Stimulated activated CD8-positive, alpha-beta memory T cell treated with anti-CD3 and anti-CD28 coated beads, Interleukin-7, amount 100 ng/mL, for 24 hours (primary cell): Measurements from ENCODE around the gene FAM199X.
"Not testable (repeated sequence)": the region's sequence is repeated elsewhere in the genome, so short reads cannot be mapped to it uniquely, and the experiment has no call there.

Source experiments
- DNase-seq: peaks from one replicate; pipeline ENCODE4 v3.0.0-alpha.2; 2020; ENCODE audit warnings: low read depth

FAM199X gene

DNA sequence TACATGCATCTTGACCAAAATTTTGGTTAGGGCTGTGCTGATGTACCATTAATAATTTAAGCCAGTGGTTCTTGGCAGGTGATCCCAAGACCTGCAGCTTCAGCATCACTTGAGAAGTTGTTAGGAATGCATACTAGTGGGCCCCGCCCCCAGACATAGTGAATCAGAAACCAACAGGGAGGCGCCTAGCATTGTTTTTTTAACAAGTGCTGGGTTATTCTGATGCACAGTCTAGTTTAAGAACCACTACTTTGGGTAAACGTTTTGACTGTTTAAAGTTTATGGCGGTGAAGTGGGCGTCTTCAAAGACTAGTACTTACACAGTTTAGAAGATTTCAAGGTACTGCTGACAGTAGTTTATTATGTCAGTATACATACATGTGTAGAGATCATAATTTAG lies 23.6 kb downstream of the FAM199X start:
- no peak for DNase-seq

DNA sequence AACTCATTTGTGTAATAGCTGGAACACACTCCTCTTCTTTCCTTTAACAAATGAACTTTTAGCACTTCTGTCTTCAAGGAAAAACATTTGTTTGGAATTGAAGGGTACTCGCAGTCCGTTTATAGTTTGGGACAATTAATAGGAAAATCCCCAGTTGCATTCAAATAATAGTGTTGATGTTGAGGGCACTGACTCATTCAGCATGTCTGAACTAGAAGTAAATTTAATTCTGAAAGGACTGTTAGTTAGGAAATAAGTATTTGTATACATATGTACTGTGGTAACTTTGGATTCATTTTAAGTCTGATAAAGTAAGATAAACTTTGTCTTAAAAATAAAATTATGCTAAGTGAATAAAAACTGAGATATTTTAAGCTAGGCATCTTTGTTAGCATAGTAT lies 27.2 kb downstream of the FAM199X start:
- DNase-seq: no peak

DNA sequence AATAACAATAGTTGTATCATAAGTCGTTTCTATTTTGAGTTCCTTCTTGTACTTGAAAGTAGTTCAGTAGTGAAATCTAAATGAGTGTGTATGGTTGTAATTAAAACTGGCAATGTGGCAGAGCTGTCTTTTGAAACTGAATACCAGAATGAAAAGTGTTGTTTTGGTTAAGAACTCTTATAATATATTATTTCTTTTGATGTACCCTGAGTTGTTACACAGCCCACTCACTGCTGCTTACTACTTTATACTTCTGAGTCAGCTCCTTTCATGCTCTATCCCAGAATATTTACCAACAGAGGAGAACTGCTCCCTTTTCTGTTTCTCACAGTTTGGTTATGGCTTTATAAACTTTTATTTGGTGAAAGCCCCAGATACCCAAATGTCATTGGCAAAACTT lies 28.8 kb downstream of the FAM199X start:
- no peak for DNase-seq

DNA sequence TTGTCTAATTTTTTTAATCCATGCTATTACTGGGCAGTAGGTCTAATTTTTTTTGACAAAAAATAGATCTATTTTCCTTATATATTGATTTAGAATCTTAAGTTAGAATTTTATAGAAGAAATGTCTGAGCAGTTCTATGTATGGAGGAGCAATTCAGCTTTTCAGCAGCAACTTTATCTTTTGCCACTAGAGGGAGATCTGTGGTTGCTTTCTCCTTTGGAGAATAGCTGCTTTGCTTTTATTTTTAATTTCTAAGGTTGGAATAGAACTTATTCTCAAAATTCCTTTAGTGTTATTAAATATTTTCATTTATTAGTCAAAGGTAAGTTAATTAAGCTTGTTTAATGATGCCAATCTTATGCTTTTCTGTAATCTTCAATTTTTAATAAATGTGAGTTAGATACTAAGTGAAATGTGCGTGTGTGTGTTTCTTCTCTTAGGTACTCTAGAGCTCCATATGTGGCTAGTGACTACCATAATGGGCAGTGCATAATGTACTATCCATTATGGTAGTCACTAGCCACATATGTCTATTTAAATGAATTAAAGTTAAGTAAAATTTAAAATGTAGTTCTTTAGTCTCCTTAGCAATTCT lies 29.3 kb downstream of the FAM199X start:
- DNase-seq: no peak

DNA sequence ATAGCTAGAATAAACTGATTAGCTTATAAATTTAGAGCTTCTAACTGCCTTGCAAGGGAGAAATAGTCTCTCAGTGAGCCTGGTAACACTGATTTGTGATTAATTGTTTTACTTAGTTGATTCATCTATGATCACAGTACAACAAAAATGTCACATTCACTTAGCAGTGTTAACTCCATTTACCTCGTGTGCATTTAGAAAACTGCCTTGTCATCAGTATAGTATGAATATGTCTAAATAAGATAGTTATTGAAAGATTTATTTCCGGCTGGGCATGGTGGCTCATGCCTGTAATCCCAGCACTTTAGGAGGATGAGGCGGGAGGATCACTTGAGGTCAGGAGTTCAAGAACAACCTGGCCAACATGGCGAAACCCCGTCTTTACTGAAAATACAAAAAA lies 39.3 kb downstream of the FAM199X start:
- DNase-seq: no peak

DNA sequence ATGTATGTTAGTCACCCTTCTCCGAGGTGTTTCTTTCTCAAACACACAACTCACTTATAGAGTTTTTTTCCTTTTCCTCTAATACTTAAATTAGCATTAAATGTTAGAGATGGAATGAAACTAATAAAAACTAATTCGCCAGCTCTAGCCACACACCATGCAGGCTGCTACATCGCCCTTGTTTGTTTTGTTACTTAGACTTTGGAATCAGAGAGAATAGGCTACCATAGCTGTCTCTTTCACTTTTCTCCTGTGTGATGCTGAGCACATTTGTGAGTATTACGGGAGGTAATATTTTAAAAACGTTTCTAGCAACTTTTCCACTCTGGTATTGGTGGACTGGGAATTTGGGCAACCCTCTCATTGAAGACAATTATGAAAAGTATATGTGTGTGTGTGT lies 44.9 kb downstream of the FAM199X start:
- DNase-seq: no peak

DNA sequence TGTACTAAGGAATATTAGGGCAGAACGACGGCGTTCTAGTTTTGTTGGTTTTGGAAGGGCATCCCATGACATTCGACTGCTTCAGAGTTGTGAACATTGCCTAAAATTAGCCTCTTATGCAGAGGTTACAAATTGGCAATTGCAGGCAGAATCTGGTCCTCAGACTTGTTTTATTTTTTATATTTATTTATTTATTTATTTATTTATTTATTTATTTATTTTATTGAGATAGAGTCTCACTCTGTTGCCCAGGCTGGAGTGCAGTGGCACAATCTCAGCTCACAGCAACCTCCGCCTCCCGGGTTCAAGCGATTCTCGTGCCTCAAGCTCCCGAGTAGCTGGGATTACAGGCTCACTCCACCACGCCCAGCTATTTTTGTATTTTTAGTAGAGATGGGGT lies 63.8 kb downstream of the FAM199X start:
- not testable (repeated sequence) for DNase-seq
